Measurements from ENCODE around the gene SUGP1. TPM values are rescaled to one million over a fixed set of nuclear protein-coding genes. Genes with fewer than 3 reads are reported as not detected.

The SUGP1 gene
- total and polyA plus RNA-seq, 4 donors, result 11.2 to 18.9 (median 14.8) TPM

- H3K9me3 ChIP-seq (ENCODE audit: control insufficient read depth in 4 of 4, low read length in 3 of 4), result no peaks in the 10 kb centered on the region
- no peak for DNase-seq (ENCODE audit: low spot score)
- H3K4me3 ChIP-seq (ENCODE audit: low read depth in 1 of 3, low read length in 3 of 3), result no peak overlapping the region
- no peak overlapping the region for H3K9ac ChIP-seq (ENCODE audit: low read depth in 1 of 2, low read length in 2 of 2)
- 93% methylated on average over 7 of the region's 7 CpGs for WGBS
- TF ChIP-seq FOXA2 (IDR thresholded peaks at IDR 0.05) (no peak), RXRA (IDR thresholded peaks at IDR 0.05) (no peak), CTCF (IDR thresholded peaks at IDR 0.05; ENCODE audit: low read depth, low read length, missing input control) (no peak), FOXA1 (IDR thresholded peaks at IDR 0.05) (no peak), GABPA (IDR thresholded peaks at IDR 0.05 in 1 of 2, conservative IDR thresholded peaks at IDR 0.05 in 1 of 2) (no peak), RAD21 (IDR thresholded peaks at IDR 0.05) (no peak), NR2F2 (IDR thresholded peaks at IDR 0.05) (no peak), HNF4A (conservative IDR thresholded peaks at IDR 0.05) (no peak), HNF4G (IDR thresholded peaks at IDR 0.05) (no peak), JUND (IDR thresholded peaks at IDR 0.05) (no peak), SP1 (IDR thresholded peaks at IDR 0.05) (no peak), TAF1 (conservative IDR thresholded peaks at IDR 0.05) (no peak), YY1 (IDR thresholded peaks at IDR 0.05) (no peak), ATF3 (IDR thresholded peaks at IDR 0.05) (no peak)
- TF ChIP-seq, protein P1, sequence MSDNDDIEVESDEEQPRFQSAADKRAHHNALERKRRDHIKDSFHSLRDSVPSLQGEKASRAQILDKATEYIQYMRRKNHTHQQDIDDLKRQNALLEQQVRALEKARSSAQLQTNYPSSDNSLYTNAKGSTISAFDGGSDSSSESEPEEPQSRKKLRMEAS (IDR thresholded peaks at IDR 0.05), result no peak
- H3K4me1 ChIP-seq (ENCODE audit: control insufficient read depth in 4 of 4, insufficient read depth in 4 of 4, low read length in 3 of 4), result peaks cover 9 to 20% (median 17%) of the 10 kb centered on the region in 4 donors
- H3K27ac ChIP-seq (ENCODE audit: low read depth in 1 of 2, low read length in 2 of 2), result no peak overlapping the region
- H3K27me3 ChIP-seq (ENCODE audit: control insufficient read depth in 4 of 4, insufficient read depth in 4 of 4, low read length in 3 of 4), result no peaks in the 10 kb centered on the region
- peaks cover 3 to 20% (median 11%) of the 10 kb centered on the region in 4 donors for H3K36me3 ChIP-seq (ENCODE audit: control insufficient read depth in 4 of 4, insufficient read depth in 3 of 4, low read depth in 1 of 4, low read length in 3 of 4)
These were observed 3.9 kb upstream of the SUGP1 start for GRCh38 chr19:19324059-19324770.

- no peak for DNase-seq (ENCODE audit: low spot score)
- H3K4me3 ChIP-seq (ENCODE audit: low read depth in 1 of 3, low read length in 3 of 3), result peak overlapping the region; percentile 62 to 90 (median 71)
- H3K36me3 ChIP-seq (ENCODE audit: control insufficient read depth in 4 of 4, insufficient read depth in 3 of 4, low read depth in 1 of 4, low read length in 3 of 4), result peaks cover 0 to 18% (median 11%) of the 10 kb centered on the region in 4 donors
- peak overlapping the region; percentile 75 to 92 for H3K27ac ChIP-seq (ENCODE audit: low read depth in 1 of 2, low read length in 2 of 2)
- peaks cover 10 to 21% (median 17%) of the 10 kb centered on the region in 4 donors for H3K4me1 ChIP-seq (ENCODE audit: control insufficient read depth in 4 of 4, insufficient read depth in 4 of 4, low read length in 3 of 4)
- TF ChIP-seq JUND (IDR thresholded peaks at IDR 0.05) (no peak), NR2F2 (IDR thresholded peaks at IDR 0.05) (no peak), REST (IDR thresholded peaks at IDR 0.05) (no peak), EGR1 (IDR thresholded peaks at IDR 0.05; ENCODE audit: low read depth in 2 of 2) (no peak), RAD21 (IDR thresholded peaks at IDR 0.05) (no peak), YY1 (IDR thresholded peaks at IDR 0.05) (no peak), RXRA (IDR thresholded peaks at IDR 0.05) (no peak)
- H3K27me3 ChIP-seq (ENCODE audit: control insufficient read depth in 4 of 4, insufficient read depth in 4 of 4, low read length in 3 of 4), result no peaks in the 10 kb centered on the region
- no peaks in the 10 kb centered on the region for H3K9me3 ChIP-seq (ENCODE audit: control insufficient read depth in 4 of 4, low read length in 3 of 4)
- peak overlapping the region; percentile 59 to 97 for H3K9ac ChIP-seq (ENCODE audit: low read depth in 1 of 2, low read length in 2 of 2)
- under 1% methylated on average over 34 of the region's 34 CpGs for WGBS
These were observed 850 bp upstream of the SUGP1 start for GRCh38 chr19:19321141-19321577.
